Esophagus muscularis mucosa (tissue), 4 donors: ENCODE data around the gene TMEM200C. TPM values are rescaled to one million over a fixed set of nuclear protein-coding genes. Genes with fewer than 3 reads are reported as not detected.

ENCODE experiments used
- DNase-seq: peaks from one replicate; pipeline ENCODE4 v3.0.0-alpha.2; 2017; ENCODE audit errors: extremely low spot score
- H3K27ac ChIP-seq, 4 donors: fragments of 200-600 bp; sonication (generic); replicated peaks in 1 of 4; 1 replicate in 3 of 4; 2 replicates in 1 of 4; pipeline ENCODE4 v1.5.1; 2016 to 2019; ENCODE audit warnings: mild to moderate bottlenecking in 1 of 4
- H3K27me3 ChIP-seq, 4 donors: fragments of 200-600 bp; sonication (generic); one replicate each; pipeline versions ENCODE4 v1.5.1 to v1.6.0; 2016 to 2019
- H3K36me3 ChIP-seq, 4 donors: fragments of 200-600 bp; sonication (generic); one replicate each; pipeline ENCODE4 v1.5.1; 2016 to 2019
- H3K4me1 ChIP-seq, 4 donors: fragments of 200-600 bp; sonication (generic); one replicate each; pipeline ENCODE4 v1.5.1; 2016 to 2019
- H3K4me3 ChIP-seq, 4 donors: fragments of 200-600 bp; sonication (generic); 1 replicate in 2 of 4; 2 replicates in 2 of 4; pipeline ENCODE4 v1.5.1; 2016 to 2019; ENCODE audit warnings: mild to moderate bottlenecking in 4 of 4, moderate library complexity in 1 of 4
- H3K9me3 ChIP-seq, 4 donors: fragments of 200-600 bp; sonication (generic); 1 replicate in 3 of 4; 2 replicates in 1 of 4; pipeline ENCODE4 v1.5.1; 2016 to 2019
- EP300 ChIP-seq: sonication (generic); formaldehyde crosslinking; IDR thresholded peaks from one replicate; pipeline ENCODE4 v1.6.1; 2017; ENCODE audit warnings: antibody characterized with exemption
- POLR2AphosphoS5 ChIP-seq, 2 donors: sonication (generic); formaldehyde crosslinking; IDR thresholded peaks; one replicate each; pipeline ENCODE4 v1.6.1; 2017; ENCODE audit warnings: antibody characterized with exemption in 2 of 2
- WGBS: methylation state at CpG from one replicate; pipeline ENCODE4 v1.1.5; 2018; 5-methylcytosine and 5-hydroxymethylcytosine counted together
- intact Hi-C: fragments of 100-400 bp; cut with DNase I; formaldehyde crosslinking; loops from one replicate; pipeline ENCODE4 v1.15.1; 2023
- small RNA-seq, 3 donors: library from RNA; depleted of rRNA; stranded (forward); fragments of <200 nt; gene quantifications; one replicate each; pipeline ENCODE3, GENCODE V24; 2016
- total RNA-seq, 4 donors: library from RNA; depleted of rRNA; stranded (reverse); fragments of >200 nt; gene quantifications; one replicate each; pipeline versions ENCODE4 v1.1.0 to v1.2.1, GENCODE V29; 2016
- TF ChIP-seq, protein P1 (sequence below), 3 experiments: fragments of 200-600 bp in 2 of 3; fragments of 450-650 bp in 1 of 3; sonication (generic) in 2 of 3; IDR thresholded peaks; one replicate each; pipeline ENCODE4 v1.5.1; 2017 to 2019; ENCODE audit warnings: antibody characterized with exemption in 3 of 3, mild to moderate bottlenecking in 2 of 3, moderate library complexity in 1 of 3

Gene TMEM200C
- total RNA-seq, 4 donors from 2014 or later = under 0.01 to 0.92 (median 0.36) TPM

GRCh38 chr18:5839102-5839501 is 56.2 kb downstream of the TMEM200C start:
- H3K27ac ChIP-seq = no peak overlapping the region
- H3K36me3 ChIP-seq = no peaks in the 10 kb centered on the region
- intact Hi-C loops = no loop called here
- no peak for DNase-seq
- TF ChIP-seq POLR2AphosphoS5 (IDR thresholded peaks at IDR 0.05) (no peak), EP300 (no peak)
- TF ChIP-seq, protein P1, sequence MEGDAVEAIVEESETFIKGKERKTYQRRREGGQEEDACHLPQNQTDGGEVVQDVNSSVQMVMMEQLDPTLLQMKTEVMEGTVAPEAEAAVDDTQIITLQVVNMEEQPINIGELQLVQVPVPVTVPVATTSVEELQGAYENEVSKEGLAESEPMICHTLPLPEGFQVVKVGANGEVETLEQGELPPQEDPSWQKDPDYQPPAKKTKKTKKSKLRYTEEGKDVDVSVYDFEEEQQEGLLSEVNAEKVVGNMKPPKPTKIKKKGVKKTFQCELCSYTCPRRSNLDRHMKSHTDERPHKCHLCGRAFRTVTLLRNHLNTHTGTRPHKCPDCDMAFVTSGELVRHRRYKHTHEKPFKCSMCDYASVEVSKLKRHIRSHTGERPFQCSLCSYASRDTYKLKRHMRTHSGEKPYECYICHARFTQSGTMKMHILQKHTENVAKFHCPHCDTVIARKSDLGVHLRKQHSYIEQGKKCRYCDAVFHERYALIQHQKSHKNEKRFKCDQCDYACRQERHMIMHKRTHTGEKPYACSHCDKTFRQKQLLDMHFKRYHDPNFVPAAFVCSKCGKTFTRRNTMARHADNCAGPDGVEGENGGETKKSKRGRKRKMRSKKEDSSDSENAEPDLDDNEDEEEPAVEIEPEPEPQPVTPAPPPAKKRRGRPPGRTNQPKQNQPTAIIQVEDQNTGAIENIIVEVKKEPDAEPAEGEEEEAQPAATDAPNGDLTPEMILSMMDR (IDR thresholded peaks at IDR 0.05) = no peak
- 88% methylated on average over 8 of the region's 8 CpGs for WGBS
- peaks cover 0 to 4% (median 0%) of the 10 kb centered on the region in 4 donors for H3K27me3 ChIP-seq
- H3K4me3 ChIP-seq = no peak overlapping the region
- no peaks in the 10 kb centered on the region for H3K4me1 ChIP-seq
- H3K9me3 ChIP-seq = no peaks in the 10 kb centered on the region

Small RNA genes lying within 50 kb of the gene (small RNA-seq; reads per million reads assigned to genes)
- gene MIR3976 = 0 reads per million in 3 donors
